Measurements from ENCODE around the gene BBS12.

BBS12 gene

DNA sequence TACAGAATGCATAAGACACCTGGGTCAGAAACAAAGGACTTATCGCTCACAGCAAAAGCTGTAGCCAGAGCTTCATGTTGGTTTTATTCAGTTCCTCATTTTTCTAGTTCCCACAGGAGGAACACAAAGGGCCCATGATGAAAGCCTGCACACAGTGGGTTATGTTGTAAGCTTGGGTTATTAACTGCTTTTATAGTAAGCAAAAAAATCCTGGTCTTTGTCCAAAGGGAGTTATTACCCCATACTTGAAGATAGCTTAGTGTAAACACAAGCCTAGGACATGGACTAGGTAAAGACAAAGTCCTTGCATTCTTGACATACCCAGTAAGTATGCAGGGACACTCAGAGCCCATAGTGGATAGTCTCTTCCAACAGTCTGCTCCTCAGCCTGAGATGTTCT lies 11.7 kb downstream of the BBS12 start:
- no peak; the same call in 2 of the 3 replicates for ATAC-seq
- TF ChIP-seq ZFP3 (CRISPR knock-in tag; IDR thresholded peaks at IDR 0.05) (no peak), ARNTL (CRISPR knock-in tag; IDR thresholded peaks at IDR 0.05; ENCODE audit: borderline replicate concordance, low read depth) (no peak), OSR1 (CRISPR knock-in tag; IDR thresholded peaks at IDR 0.05) (no peak), TCF4 (CRISPR knock-in tag; IDR thresholded peaks at IDR 0.05; ENCODE audit: borderline replicate concordance) (no peak), PPARA (CRISPR knock-in tag; IDR thresholded peaks at IDR 0.05; ENCODE audit: borderline replicate concordance) (no peak), ZNF70 (CRISPR knock-in tag; IDR thresholded peaks at IDR 0.05) (no peak), RARB (CRISPR knock-in tag; IDR thresholded peaks at IDR 0.05) (no peak), ZFP30 (CRISPR knock-in tag; IDR thresholded peaks at IDR 0.05) (no peak), CSDC2 (CRISPR knock-in tag; IDR thresholded peaks at IDR 0.05) (no peak), ZNF8 (CRISPR knock-in tag; IDR thresholded peaks at IDR 0.05) (no peak), ESRRG (CRISPR knock-in tag; IDR thresholded peaks at IDR 0.05) (no peak), GLIS3 (CRISPR knock-in tag; IDR thresholded peaks at IDR 0.05) (no peak), ISL1 (CRISPR knock-in tag; IDR thresholded peaks at IDR 0.05) (no peak)
- TF ChIP-seq, protein P1, sequence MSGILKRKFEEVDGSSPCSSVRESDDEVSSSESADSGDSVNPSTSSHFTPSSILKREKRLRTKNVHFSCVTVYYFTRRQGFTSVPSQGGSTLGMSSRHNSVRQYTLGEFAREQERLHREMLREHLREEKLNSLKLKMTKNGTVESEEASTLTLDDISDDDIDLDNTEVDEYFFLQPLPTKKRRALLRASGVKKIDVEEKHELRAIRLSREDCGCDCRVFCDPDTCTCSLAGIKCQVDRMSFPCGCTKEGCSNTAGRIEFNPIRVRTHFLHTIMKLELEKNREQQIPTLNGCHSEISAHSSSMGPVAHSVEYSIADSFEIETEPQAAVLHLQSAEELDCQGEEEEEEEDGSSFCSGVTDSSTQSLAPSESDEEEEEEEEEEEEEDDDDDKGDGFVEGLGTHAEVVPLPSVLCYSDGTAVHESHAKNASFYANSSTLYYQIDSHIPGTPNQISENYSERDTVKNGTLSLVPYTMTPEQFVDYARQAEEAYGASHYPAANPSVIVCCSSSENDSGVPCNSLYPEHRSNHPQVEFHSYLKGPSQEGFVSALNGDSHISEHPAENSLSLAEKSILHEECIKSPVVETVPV (CRISPR knock-in tag; IDR thresholded peaks at IDR 0.05), result no peak
- TF ChIP-seq, protein P2, sequence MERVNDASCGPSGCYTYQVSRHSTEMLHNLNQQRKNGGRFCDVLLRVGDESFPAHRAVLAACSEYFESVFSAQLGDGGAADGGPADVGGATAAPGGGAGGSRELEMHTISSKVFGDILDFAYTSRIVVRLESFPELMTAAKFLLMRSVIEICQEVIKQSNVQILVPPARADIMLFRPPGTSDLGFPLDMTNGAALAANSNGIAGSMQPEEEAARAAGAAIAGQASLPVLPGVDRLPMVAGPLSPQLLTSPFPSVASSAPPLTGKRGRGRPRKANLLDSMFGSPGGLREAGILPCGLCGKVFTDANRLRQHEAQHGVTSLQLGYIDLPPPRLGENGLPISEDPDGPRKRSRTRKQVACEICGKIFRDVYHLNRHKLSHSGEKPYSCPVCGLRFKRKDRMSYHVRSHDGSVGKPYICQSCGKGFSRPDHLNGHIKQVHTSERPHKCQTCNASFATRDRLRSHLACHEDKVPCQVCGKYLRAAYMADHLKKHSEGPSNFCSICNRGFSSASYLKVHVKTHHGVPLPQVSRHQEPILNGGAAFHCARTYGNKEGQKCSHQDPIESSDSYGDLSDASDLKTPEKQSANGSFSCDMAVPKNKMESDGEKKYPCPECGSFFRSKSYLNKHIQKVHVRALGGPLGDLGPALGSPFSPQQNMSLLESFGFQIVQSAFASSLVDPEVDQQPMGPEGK (CRISPR knock-in tag; IDR thresholded peaks at IDR 0.05; ENCODE audit: borderline replicate concordance), result no peak
- TF ChIP-seq, protein P3, sequence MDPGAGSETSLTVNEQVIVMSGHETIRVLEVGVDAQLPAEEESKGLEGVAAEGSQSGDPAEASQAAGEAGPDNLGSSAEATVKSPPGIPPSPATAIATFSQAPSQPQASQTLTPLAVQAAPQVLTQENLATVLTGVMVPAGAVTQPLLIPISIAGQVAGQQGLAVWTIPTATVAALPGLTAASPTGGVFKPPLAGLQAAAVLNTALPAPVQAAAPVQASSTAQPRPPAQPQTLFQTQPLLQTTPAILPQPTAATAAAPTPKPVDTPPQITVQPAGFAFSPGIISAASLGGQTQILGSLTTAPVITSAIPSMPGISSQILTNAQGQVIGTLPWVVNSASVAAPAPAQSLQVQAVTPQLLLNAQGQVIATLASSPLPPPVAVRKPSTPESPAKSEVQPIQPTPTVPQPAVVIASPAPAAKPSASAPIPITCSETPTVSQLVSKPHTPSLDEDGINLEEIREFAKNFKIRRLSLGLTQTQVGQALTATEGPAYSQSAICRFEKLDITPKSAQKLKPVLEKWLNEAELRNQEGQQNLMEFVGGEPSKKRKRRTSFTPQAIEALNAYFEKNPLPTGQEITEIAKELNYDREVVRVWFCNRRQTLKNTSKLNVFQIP (CRISPR knock-in tag; IDR thresholded peaks at IDR 0.05; ENCODE audit: borderline replicate concordance, low read depth), result no peak
- TF ChIP-seq, protein P4, sequence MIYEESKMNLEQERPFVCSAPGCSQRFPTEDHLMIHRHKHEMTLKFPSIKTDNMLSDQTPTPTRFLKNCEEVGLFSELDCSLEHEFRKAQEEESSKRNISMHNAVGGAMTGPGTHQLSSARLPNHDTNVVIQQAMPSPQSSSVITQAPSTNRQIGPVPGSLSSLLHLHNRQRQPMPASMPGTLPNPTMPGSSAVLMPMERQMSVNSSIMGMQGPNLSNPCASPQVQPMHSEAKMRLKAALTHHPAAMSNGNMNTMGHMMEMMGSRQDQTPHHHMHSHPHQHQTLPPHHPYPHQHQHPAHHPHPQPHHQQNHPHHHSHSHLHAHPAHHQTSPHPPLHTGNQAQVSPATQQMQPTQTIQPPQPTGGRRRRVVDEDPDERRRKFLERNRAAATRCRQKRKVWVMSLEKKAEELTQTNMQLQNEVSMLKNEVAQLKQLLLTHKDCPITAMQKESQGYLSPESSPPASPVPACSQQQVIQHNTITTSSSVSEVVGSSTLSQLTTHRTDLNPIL (CRISPR knock-in tag; IDR thresholded peaks at IDR 0.05; ENCODE audit: low read depth), result no peak
- TF ChIP-seq, protein P5, sequence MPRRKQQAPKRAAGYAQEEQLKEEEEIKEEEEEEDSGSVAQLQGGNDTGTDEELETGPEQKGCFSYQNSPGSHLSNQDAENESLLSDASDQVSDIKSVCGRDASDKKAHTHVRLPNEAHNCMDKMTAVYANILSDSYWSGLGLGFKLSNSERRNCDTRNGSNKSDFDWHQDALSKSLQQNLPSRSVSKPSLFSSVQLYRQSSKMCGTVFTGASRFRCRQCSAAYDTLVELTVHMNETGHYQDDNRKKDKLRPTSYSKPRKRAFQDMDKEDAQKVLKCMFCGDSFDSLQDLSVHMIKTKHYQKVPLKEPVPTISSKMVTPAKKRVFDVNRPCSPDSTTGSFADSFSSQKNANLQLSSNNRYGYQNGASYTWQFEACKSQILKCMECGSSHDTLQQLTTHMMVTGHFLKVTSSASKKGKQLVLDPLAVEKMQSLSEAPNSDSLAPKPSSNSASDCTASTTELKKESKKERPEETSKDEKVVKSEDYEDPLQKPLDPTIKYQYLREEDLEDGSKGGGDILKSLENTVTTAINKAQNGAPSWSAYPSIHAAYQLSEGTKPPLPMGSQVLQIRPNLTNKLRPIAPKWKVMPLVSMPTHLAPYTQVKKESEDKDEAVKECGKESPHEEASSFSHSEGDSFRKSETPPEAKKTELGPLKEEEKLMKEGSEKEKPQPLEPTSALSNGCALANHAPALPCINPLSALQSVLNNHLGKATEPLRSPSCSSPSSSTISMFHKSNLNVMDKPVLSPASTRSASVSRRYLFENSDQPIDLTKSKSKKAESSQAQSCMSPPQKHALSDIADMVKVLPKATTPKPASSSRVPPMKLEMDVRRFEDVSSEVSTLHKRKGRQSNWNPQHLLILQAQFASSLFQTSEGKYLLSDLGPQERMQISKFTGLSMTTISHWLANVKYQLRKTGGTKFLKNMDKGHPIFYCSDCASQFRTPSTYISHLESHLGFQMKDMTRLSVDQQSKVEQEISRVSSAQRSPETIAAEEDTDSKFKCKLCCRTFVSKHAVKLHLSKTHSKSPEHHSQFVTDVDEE (CRISPR knock-in tag; IDR thresholded peaks at IDR 0.05), result no peak

DNA sequence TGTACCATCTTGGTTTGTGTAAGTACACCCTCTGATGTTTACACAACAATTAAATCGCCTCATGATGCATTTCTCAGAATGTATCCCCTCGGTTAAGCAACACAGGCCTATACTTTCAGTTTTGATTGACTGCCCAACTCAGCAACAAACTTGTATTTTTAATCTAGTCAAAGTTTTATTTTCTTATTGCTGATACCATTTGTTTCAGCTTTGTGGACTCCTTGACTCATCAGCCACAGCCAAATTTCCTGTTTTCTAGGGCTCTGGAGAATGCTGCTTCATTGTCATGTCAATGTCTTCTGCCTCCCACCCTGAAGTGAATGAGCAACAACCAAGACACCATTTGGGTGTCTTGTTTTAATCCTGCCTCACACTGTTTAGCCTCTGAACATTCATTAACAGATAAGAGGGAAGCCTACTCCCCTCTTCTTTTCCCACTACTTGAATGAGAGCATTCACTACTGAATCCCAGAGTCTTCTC lies 14.0 kb downstream of the BBS12 start:
- ATAC-seq, result no peak
- TF ChIP-seq ISL1 (CRISPR knock-in tag; IDR thresholded peaks at IDR 0.05), result no peak
- TF ChIP-seq GLIS3 (CRISPR knock-in tag; IDR thresholded peaks at IDR 0.05), result no peak
- no peak for TF ChIP-seq ZNF70 (CRISPR knock-in tag; IDR thresholded peaks at IDR 0.05)
- no peak for TF ChIP-seq ZC3H10 (CRISPR knock-in tag; IDR thresholded peaks at IDR 0.05)
- no peak for TF ChIP-seq ESRRG (CRISPR knock-in tag; IDR thresholded peaks at IDR 0.05)

DNA sequence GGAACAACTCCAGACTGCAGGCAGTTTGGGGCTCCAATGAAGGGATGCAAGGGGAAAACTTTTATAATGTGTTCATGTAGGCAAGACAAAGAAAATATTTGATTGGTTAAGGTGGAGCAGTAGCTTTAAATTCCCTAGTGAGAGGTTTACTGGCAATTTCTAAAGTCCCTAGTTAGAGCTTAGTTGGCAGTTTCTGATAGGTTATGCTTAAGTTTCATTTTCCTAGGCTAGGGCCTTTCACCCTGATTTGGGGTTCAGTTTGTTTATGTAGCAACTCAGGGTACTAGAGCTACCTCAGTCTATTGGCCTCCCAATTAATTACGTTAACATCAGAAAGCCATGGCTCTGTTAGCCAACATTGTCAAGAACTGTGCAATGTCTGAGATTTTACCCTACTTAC lies 14.6 kb downstream of the BBS12 start:
- no peak for ATAC-seq
- TF ChIP-seq, protein P1 (CRISPR knock-in tag; IDR thresholded peaks at IDR 0.05), result no peak
- TF ChIP-seq TCF4 (CRISPR knock-in tag; IDR thresholded peaks at IDR 0.05; ENCODE audit: borderline replicate concordance) (no peak), OSR1 (CRISPR knock-in tag; IDR thresholded peaks at IDR 0.05) (no peak), ZNF70 (CRISPR knock-in tag; IDR thresholded peaks at IDR 0.05) (no peak), TOX (CRISPR knock-in tag; IDR thresholded peaks at IDR 0.05; ENCODE audit: borderline replicate concordance) (no peak), CSDC2 (CRISPR knock-in tag; IDR thresholded peaks at IDR 0.05) (no peak), ARNTL (CRISPR knock-in tag; IDR thresholded peaks at IDR 0.05; ENCODE audit: borderline replicate concordance, low read depth) (no peak), PPARA (CRISPR knock-in tag; IDR thresholded peaks at IDR 0.05; ENCODE audit: borderline replicate concordance) (no peak), SNAI2 (CRISPR knock-in tag; IDR thresholded peaks at IDR 0.05) (no peak), GLIS3 (CRISPR knock-in tag; IDR thresholded peaks at IDR 0.05) (no peak), ESRRG (CRISPR knock-in tag; IDR thresholded peaks at IDR 0.05) (no peak), ISL1 (CRISPR knock-in tag; IDR thresholded peaks at IDR 0.05) (no peak)
- TF ChIP-seq, protein P2 (CRISPR knock-in tag; IDR thresholded peaks at IDR 0.05; ENCODE audit: borderline replicate concordance), result no peak
- TF ChIP-seq, protein P4 (CRISPR knock-in tag; IDR thresholded peaks at IDR 0.05; ENCODE audit: low read depth), result no peak

Data from SK-N-SH treated with all-trans-retinoic acid at 6 μM for 48 hours (cell line).